Retinal pigment epithelial cell (primary cell): ENCODE measurements around the gene PSD4.

Experiments
- DNase-seq: peaks from one replicate; pipeline ENCODE4 v3.0.0-alpha.2; 2010; ENCODE audit warnings: low read depth
- H3K4me3 ChIP-seq: 2 replicates; pipeline ENCODE4 v1.5.1; 2011; ENCODE audit warnings: mild to moderate bottlenecking, low read length, control low read depth, moderate library complexity
- TF ChIP-seq, protein P1 (sequence below): conservative IDR thresholded peaks from 2 replicates; pipeline ENCODE4 v1.5.1; 2011; ENCODE audit warnings: low read depth, low read length, control low read depth, inconsistent platforms

Gene PSD4

DNA sequence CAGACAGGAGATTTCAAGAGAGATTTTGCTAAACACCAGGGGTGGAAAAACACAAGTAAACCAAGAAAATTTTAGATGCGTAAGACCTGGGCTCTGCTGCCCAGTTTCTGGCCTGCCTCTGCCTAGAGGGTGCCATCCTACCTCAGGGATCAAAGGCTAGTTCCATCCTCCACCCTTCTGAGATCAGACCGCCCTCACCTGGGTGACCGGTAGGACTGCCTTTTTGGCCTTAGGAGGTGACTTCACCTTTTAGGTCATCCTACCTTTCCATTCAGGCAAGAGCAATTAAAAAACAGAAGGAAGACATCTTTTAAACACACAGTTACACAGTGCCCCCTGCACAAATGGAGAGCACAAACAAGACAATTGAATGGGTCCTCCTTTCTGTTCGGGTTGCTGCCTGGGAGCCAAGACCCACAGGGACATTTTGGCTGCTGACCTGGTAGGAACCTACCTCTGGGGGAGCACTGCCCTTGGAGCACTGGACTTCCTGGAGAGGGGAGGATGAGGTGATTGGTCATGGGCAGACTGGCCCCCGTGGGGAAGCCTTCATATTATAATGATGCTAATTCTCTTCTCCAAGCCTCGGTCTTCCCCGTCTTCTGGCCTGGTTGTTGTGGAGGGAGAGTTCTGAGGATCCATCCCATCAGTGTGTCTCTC is 3.1 kb downstream of the PSD4 start:
- TF ChIP-seq, protein P1, sequence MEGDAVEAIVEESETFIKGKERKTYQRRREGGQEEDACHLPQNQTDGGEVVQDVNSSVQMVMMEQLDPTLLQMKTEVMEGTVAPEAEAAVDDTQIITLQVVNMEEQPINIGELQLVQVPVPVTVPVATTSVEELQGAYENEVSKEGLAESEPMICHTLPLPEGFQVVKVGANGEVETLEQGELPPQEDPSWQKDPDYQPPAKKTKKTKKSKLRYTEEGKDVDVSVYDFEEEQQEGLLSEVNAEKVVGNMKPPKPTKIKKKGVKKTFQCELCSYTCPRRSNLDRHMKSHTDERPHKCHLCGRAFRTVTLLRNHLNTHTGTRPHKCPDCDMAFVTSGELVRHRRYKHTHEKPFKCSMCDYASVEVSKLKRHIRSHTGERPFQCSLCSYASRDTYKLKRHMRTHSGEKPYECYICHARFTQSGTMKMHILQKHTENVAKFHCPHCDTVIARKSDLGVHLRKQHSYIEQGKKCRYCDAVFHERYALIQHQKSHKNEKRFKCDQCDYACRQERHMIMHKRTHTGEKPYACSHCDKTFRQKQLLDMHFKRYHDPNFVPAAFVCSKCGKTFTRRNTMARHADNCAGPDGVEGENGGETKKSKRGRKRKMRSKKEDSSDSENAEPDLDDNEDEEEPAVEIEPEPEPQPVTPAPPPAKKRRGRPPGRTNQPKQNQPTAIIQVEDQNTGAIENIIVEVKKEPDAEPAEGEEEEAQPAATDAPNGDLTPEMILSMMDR, result no peak
- H3K4me3 ChIP-seq, result no peak overlapping the region
- DNase-seq, result no peak

DNA sequence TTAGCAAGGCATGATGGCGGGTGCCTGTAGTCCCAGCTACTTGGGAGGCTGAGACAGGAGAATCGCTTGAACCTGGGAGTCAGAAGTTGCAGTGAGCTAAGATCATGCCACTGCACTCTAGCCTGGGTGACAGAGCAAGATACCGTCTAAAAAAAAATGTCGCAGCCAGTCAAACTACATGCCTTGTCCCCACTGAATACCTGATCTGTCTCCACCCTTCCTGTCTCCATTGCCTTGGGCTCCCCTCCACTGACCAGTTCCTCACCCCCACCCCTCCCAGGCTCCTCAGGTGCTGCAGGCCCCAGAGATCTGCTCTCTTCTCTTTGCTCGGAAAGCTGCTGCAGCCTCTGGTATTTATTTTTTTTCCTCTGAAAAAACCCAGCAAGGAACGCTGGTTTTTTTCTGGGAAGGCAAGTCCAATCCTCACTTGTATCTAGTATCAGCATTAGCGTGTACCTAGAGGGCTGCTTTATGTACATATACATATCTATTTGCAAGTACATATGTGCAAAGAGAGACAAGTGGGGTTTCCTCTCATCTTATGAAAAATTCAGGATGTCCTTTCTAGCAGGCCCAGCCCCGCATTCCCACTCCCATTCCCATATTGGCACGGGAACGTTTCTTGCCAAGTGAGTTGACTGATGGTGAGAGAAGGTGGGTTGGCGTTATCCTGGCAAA is 4.4 kb downstream of the PSD4 start:
- DNase-seq, result no peak
- H3K4me3 ChIP-seq, result no peak overlapping the region
- TF ChIP-seq, protein P1, result no peak

DNA sequence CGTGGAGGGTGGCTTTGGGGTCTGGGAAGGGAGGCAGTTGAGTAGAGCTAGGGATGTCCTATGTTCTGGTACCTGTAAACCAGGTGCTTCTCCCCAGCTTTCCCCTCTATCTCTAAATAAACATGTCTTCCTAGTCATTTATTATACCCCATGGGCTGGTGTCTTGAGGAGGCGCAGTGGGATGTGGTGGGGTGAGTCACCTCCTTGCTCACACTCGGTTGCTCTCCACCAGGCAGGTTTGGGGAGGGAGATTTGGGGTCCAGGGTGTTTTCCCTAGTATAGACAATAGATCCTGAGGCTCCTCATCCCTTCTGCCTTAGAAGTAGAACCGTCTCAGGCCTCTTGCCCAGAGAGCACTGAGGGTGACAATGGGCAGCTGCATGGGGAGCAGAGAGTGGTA is 5.1 kb downstream of the PSD4 start:
- DNase-seq, result no peak
- TF ChIP-seq, protein P1, result no peak
- no peak overlapping the region for H3K4me3 ChIP-seq

DNA sequence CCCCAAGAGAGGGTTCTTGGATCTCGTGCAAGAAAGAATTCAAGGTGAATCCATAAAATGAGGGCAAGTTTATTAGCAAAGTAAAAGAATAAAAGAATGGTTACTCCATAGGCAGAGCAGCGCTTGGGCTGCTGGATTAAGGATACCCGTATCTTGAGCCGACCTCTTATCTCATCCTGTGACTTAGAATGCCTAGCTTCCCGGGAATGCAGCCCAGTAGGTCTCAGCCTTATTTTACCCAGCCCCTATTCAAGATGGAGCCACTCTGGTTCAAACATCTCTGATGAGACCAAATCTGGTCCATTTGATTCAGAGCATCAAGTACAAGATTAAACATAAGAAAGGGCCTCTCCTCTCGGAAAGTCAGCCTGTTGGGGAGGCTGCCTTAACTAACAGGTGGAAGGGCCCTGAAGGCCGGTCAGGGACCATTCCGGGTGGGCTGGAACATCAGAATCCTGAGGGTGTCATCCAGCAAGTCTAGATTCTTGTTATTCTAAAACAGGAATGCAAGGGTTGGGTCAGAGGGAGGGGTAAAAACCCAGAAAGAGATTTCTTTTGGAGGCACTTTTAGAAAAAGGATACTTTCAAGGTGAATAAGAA is 5.8 kb downstream of the PSD4 start:
- no peak overlapping the region for H3K4me3 ChIP-seq
- TF ChIP-seq, protein P1, result no peak
- no peak for DNase-seq

DNA sequence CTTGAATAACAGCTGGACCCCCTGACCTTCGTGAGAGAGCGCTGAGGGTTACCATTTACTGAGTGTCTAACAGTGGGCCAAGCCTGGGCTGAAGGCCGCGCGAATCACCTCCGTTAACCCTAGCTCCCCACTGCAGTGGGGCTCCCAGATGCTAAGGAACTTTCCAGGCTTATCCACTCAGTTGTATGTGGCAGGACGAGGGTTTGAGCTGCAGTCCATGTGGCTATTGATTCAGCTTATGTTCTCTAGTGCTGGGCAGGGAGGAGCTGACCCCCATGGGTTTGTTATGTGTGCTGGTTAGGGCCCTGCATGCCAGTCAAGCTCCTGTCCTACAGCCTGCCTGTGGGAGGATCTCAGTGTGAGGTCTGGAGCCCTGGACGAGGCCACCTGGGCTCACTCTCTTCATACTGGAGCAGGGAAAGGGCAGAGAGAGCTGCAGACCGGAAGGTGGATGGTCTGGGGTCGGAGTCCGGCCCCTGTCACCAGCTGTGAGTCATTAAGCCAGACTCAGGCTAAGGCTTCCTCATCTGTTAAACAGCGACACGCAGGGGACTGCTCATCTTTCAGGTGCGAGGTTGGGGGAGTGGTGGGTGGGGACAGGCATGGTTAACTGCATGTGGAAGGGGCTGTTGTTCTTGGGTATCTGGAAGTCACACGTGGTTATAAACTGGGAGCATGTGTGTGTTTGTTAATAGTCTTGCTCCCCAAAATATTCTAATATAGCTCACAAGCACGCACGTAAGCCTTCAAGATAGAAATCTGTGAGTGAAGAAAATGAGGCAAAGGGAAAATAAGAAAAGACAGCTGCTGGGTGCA is 6.6 kb downstream of the PSD4 start:
- TF ChIP-seq, protein P1, result no peak
- no peak overlapping the region for H3K4me3 ChIP-seq
- no peak for DNase-seq

DNA sequence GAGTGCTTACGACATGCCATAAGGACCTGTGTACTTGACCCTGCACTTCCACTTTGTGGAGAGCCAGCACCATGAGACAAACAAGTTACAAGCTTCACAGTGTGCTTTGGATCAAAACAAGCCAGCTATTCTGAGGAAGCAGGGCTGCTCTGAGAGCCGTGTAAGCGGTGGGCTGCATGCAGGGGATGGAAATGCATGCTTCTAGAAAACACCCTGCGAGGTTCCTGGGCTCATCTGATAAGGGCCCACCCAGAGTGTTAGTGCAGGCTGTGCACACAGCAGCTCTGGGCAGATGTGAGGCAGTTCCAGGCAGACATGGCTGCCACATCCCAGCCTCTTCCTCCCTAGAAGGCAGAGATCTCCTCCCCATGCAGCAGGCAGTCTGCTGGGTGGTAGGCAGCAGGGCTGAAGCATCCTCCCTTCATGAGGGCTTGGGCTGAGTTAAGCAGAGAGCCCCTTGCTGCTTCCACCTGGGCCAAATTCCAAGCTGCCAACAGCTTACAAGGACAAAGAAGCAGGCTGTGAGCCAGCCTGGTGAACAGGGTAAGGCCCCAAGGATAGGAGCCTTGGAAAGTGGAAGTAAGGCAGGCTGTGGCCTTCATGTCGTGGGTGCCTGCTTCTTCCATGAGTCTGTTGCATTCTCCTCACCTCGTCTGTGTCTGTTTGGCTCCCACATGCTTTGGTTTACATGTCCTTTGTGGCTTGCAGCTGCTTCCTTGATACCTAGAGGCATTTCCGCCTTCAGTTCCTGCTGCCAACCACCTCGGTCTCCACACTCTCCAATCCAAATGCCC is 7.7 kb downstream of the PSD4 start:
- TF ChIP-seq, protein P1, result no peak
- no peak overlapping the region for H3K4me3 ChIP-seq
- no peak for DNase-seq
